OCI-LY3 (cell line): ENCODE data around the gene WWTR1.

Experiments
- H2AFZ ChIP-seq: fragments of 200-600, 300-600 bp; shearing (Covaris generic); 2 replicates; pipeline ENCODE4 v1.6.0; 2014; ENCODE audit warnings: antibody characterized with exemption, low read depth, low read length
- H3K27ac ChIP-seq: fragments of 200-600, 300-600 bp; sonication (generic); 2 replicates; pipeline ENCODE4 v1.5.1; 2014; ENCODE audit warnings: mild to moderate bottlenecking, low read length, moderate library complexity, mixed read lengths
- H3K27me3 ChIP-seq: fragments of 200-600, 300-600 bp; sonication (generic); 2 replicates; pipeline ENCODE4 v1.6.1; 2014; ENCODE audit warnings: low read depth, low read length, mixed read lengths
- H3K36me3 ChIP-seq: fragments of 200-600, 300-600 bp; sonication (generic); replicated peaks from 2 replicates; pipeline ENCODE3; 2014; ENCODE audit warnings: low read depth, low read length, mixed read lengths
- H3K4me1 ChIP-seq: fragments of 300-600, 200-600 bp; sonication (generic); 2 replicates; pipeline ENCODE4 v1.6.1; 2014; ENCODE audit warnings: low read length, mixed read lengths
- H3K4me2 ChIP-seq: fragments of 200-600, 300-600 bp; sonication (generic); 2 replicates; pipeline ENCODE4 v1.6.1; 2014; ENCODE audit warnings: low read length, mixed read lengths
- H3K4me3 ChIP-seq: fragments of 300-600, 200-600 bp; sonication (generic); 2 replicates; pipeline ENCODE4 v1.5.1; 2014; ENCODE audit warnings: antibody characterized with exemption, mild to moderate bottlenecking, low read length, moderate library complexity
- H3K79me2 ChIP-seq: fragments of 300-600, 200-600 bp; shearing (Covaris generic); 2 replicates; pipeline ENCODE4 v1.6.1; 2014; ENCODE audit warnings: mild to moderate bottlenecking, low read length, mixed read lengths
- H3K9ac ChIP-seq: fragments of 300-600, 200-600 bp; shearing (Covaris generic); 2 replicates; pipeline ENCODE4 v1.6.0; 2014; ENCODE audit warnings: mild to moderate bottlenecking, low read length, moderate library complexity
- H3K9me3 ChIP-seq: fragments of 200-600, 300-600 bp; shearing (Covaris generic); 2 replicates; pipeline ENCODE4 v1.6.1; 2014; ENCODE audit warnings: low read length, mixed read lengths; ENCODE audit not compliant: insufficient read depth
- H4K20me1 ChIP-seq: fragments of 200-600, 300-600 bp; sonication (generic); 2 replicates; pipeline ENCODE4 v1.6.1; 2016; ENCODE audit warnings: low read length, mixed read lengths; ENCODE audit not compliant: insufficient read depth
- CTCF ChIP-seq: fragments of 200-600, 300-600 bp; sonication (generic); IDR thresholded peaks from 2 replicates; pipeline ENCODE4 v1.5.1; 2014; ENCODE audit warnings: antibody characterized with exemption, low read length, low read depth
- EZH2phosphoT487 ChIP-seq: fragments of 200-600 bp; shearing (Covaris generic); IDR thresholded peaks from 2 replicates; pipeline ENCODE4 v1.6.1; 2018; ENCODE audit warnings: antibody characterized with exemption, mixed run types, low read depth

WWTR1 gene

GRCh38 chr3:149572796-149573414, 84.9 kb downstream of the WWTR1 start:
- no peaks in the 10 kb centered on the region for H3K9me3 ChIP-seq
- H3K79me2 ChIP-seq: no peaks in the 10 kb centered on the region
- no peak overlapping the region for H3K4me3 ChIP-seq
- no peak overlapping the region for H3K4me2 ChIP-seq
- H3K9ac ChIP-seq: no peak overlapping the region
- H2AFZ ChIP-seq: no peak overlapping the region
- H4K20me1 ChIP-seq: no peaks in the 10 kb centered on the region
- no peak for TF ChIP-seq CTCF
- no peak for TF ChIP-seq EZH2phosphoT487
- no peaks in the 10 kb centered on the region for H3K27me3 ChIP-seq
- H3K4me1 ChIP-seq: peaks cover 4% of the 10 kb centered on the region; the same call in 1 of the 2 replicates
- H3K36me3 ChIP-seq: no peaks in the 10 kb centered on the region
- no peak overlapping the region for H3K27ac ChIP-seq

- H3K9ac ChIP-seq: no peak overlapping the region
- 0 out of 2 replicates have a peak, but pooled peaks cover 3% of the 10 kb centered on the region for H3K27me3 ChIP-seq
- no peaks in the 10 kb centered on the region for H4K20me1 ChIP-seq
- no peaks in the 10 kb centered on the region for H3K9me3 ChIP-seq
- H3K36me3 ChIP-seq: no peaks in the 10 kb centered on the region
- H3K4me1 ChIP-seq: peaks cover 4% of the 10 kb centered on the region; the same call in 1 of the 2 replicates
- no peak for TF ChIP-seq EZH2phosphoT487
- no peak for TF ChIP-seq CTCF
- H3K4me3 ChIP-seq: no peak overlapping the region
- H3K4me2 ChIP-seq: no peak overlapping the region
- no peaks in the 10 kb centered on the region for H3K79me2 ChIP-seq
- no peak overlapping the region for H2AFZ ChIP-seq
- H3K27ac ChIP-seq: no peak overlapping the region
Measured at GRCh38 chr3:149571381-149571780, 86.4 kb downstream of the WWTR1 start.

GRCh38 chr3:149570016-149570415, 87.8 kb downstream of the WWTR1 start:
- H3K4me3 ChIP-seq: no peak overlapping the region
- 0 out of 2 replicates have a peak, but pooled peaks cover 3% of the 10 kb centered on the region for H3K27me3 ChIP-seq
- H3K9ac ChIP-seq: no peak overlapping the region
- H3K36me3 ChIP-seq: no peaks in the 10 kb centered on the region
- peaks cover 4% of the 10 kb centered on the region; the same call in 1 of the 2 replicates for H3K4me1 ChIP-seq
- no peak overlapping the region for H2AFZ ChIP-seq
- H3K27ac ChIP-seq: no peak overlapping the region
- no peak overlapping the region for H3K4me2 ChIP-seq
- no peaks in the 10 kb centered on the region for H4K20me1 ChIP-seq
- TF ChIP-seq EZH2phosphoT487 (no peak), CTCF (no peak)
- no peaks in the 10 kb centered on the region for H3K79me2 ChIP-seq
- no peaks in the 10 kb centered on the region for H3K9me3 ChIP-seq

- Histone ChIP-seq H3K27me3 (0 out of 2 replicates have a peak, but pooled peaks cover 3% of the 10 kb centered on the region), H3K4me2 (no peak overlapping the region), H3K36me3 (no peaks in the 10 kb centered on the region), H3K9ac (no peak overlapping the region), H3K4me1 (no peaks in the 10 kb centered on the region), H4K20me1 (no peaks in the 10 kb centered on the region), H3K27ac (no peak overlapping the region), H3K4me3 (no peak overlapping the region), H3K79me2 (no peaks in the 10 kb centered on the region), H2AFZ (no peak overlapping the region), H3K9me3 (no peaks in the 10 kb centered on the region)
- TF ChIP-seq CTCF: no peak
- no peak for TF ChIP-seq EZH2phosphoT487
Measured at GRCh38 chr3:149567381-149567780, 90.4 kb downstream of the WWTR1 start.
